Kidney epithelial cell (primary cell): ENCODE measurements around the gene GNRH2. TPM values are rescaled to one million over a fixed set of nuclear protein-coding genes. Genes with fewer than 3 reads are reported as not detected.
"Not testable (repeated sequence)": the region's sequence is repeated elsewhere in the genome, so short reads cannot be mapped to it uniquely, and the experiment has no call there.

Experiments
- DNase-seq: peaks from one replicate; pipeline ENCODE4 v3.0.0-alpha.2; 2010; ENCODE audit warnings: low read depth
- H3K27me3 ChIP-seq: 2 replicates; pipeline ENCODE4 v1.6.0; 2011; ENCODE audit warnings: low read length; ENCODE audit not compliant: control insufficient read depth, insufficient read depth
- H3K36me3 ChIP-seq: 2 replicates; pipeline ENCODE4 v1.5.1; 2011; ENCODE audit warnings: low read length; ENCODE audit not compliant: control insufficient read depth, insufficient read depth
- H3K4me3 ChIP-seq: 2 replicates; pipeline ENCODE4 v1.5.1; 2011; ENCODE audit warnings: low read depth, mild to moderate bottlenecking, control low read depth, low read length
- CTCF ChIP-seq: IDR thresholded peaks from 2 replicates; pipeline ENCODE4 v1.5.1; 2011; ENCODE audit warnings: mild to moderate bottlenecking, moderate library complexity, low read length, control low read depth, inconsistent platforms; ENCODE audit not compliant: insufficient read depth, poor library complexity, severe bottlenecking
- total RNA-seq: library from RNA; depleted of rRNA; stranded (reverse); fragments of >200 nt; gene quantifications from 2 replicates; pipeline ENCODE4 v1.2.3, GENCODE V29; 2015

Gene GNRH2
- total RNA-seq, 1 donor from 2014 or later = not detected

- no peaks in the 10 kb centered on the region for H3K27me3 ChIP-seq
- no peak for DNase-seq
- H3K4me3 ChIP-seq = no peak overlapping the region
- peaks cover 6% of the 10 kb centered on the region for H3K36me3 ChIP-seq
- TF ChIP-seq CTCF = no peak
These were observed 4.3 kb downstream of the GNRH2 start for GRCh38 chr20:3047486-3048419.

- no peak for DNase-seq
- H3K36me3 ChIP-seq = peaks cover 6% of the 10 kb centered on the region
- H3K27me3 ChIP-seq = no peaks in the 10 kb centered on the region
- TF ChIP-seq CTCF = no peak
- no peak overlapping the region for H3K4me3 ChIP-seq
These were observed 8.1 kb downstream of the GNRH2 start for GRCh38 chr20:3051385-3052019.

GRCh38 chr20:3059489-3059888 is 16.1 kb downstream of the GNRH2 start:
- DNase-seq = no peak
- TF ChIP-seq CTCF = no peak
- Histone ChIP-seq H3K4me3 (no peak overlapping the region), H3K27me3 (no peaks in the 10 kb centered on the region), H3K36me3 (no peaks in the 10 kb centered on the region)

- H3K4me3 ChIP-seq = not testable (repeated sequence)
These were observed 20.7 kb downstream of the GNRH2 start for GRCh38 chr20:3064119-3064518.

GRCh38 chr20:3067139-3068014 is 24.0 kb downstream of the GNRH2 start:
- Histone ChIP-seq H3K4me3 (no peak overlapping the region), H3K36me3 (no peaks in the 10 kb centered on the region), H3K27me3 (peaks cover 13% of the 10 kb centered on the region)
- no peak for DNase-seq
- TF ChIP-seq CTCF = no peak

More at GRCh38 chr20:3064119-3064518, 20.7 kb downstream of the GNRH2 start:
- H3K36me3 ChIP-seq, H3K27me3 ChIP-seq, DNase-seq: not testable (repeated sequence)

- Histone ChIP-seq H3K27me3 (peaks cover 17% of the 10 kb centered on the region), H3K36me3 (no peaks in the 10 kb centered on the region), H3K4me3 (no peak overlapping the region)
- no peak for DNase-seq
- TF ChIP-seq CTCF = no peak
These were observed 24.7 kb downstream of the GNRH2 start for GRCh38 chr20:3068075-3068474.
